ENCODE measurements around the gene NPSR1. TPM values are rescaled to one million over a fixed set of nuclear protein-coding genes. Genes with fewer than 3 reads are reported as not detected.
"Not testable (repeated sequence)": the region's sequence is repeated elsewhere in the genome, so short reads cannot be mapped to it uniquely, and the experiment has no call there.

The NPSR1 gene
- total and polyA plus RNA-seq, 2 donors: 0.05 to 0.23 TPM

DNA sequence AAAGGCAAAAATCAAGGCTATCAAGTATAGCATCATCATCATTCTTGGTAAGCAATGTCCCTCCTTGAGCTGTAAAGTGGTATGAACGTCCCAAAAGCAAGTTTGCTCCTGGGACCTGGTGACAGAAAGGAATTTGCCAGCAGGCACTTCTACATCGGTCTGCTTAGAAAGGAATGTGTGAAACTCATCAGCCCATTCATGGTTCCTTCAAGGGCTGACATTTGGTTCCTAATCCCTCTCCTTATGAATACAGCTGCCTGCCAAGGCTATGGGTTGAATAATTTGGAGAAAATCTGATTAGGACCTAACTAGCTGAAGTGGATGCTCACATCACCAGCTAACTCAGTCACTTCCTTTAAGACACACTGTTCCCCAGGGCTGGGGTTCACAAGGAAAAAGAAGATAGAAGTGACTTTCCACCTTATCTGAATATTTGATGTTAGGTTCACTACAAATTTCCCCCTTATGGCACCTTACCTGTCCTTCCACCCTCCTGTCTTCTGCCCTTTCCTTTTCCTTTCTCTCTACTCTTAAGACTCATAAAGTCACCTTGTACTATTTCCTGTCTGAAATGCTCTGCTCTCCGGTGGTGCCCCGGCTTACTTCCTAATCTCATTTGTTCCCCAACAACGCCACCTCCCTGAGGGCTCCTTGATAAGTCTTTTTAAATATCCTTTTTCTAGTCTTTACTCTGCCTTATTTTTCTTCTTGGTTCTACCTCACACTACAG lies 187.1 kb downstream of the NPSR1 start:
- Histone ChIP-seq H3K36me3 (ENCODE audit: control insufficient read depth in 2 of 2, insufficient read depth in 2 of 2, low read length in 1 of 2) (no peaks in the 10 kb centered on the region), H3K27me3 (ENCODE audit: control insufficient read depth in 2 of 2, insufficient read depth in 1 of 2, low read length in 1 of 2) (no peaks in the 10 kb centered on the region), H3K9me3 (ENCODE audit: control insufficient read depth in 2 of 2, insufficient read depth in 1 of 2, low read length in 1 of 2) (peaks cover 0 to 4% of the 10 kb centered on the region in 2 donors), H3K4me1 (ENCODE audit: control insufficient read depth in 2 of 2, insufficient read depth in 2 of 2, low read length in 2 of 2) (no peaks in the 10 kb centered on the region), H3K27ac (ENCODE audit: low read depth in 1 of 2, low read length in 1 of 2) (no peak overlapping the region), H3K4me3 (ENCODE audit: low read length in 2 of 2) (no peak overlapping the region)
- DNase-seq (ENCODE audit: low read depth in 6 of 9, low spot score in 9 of 9): no peak
- 23% methylated on average over 5 of the region's 5 CpGs for WGBS

DNA sequence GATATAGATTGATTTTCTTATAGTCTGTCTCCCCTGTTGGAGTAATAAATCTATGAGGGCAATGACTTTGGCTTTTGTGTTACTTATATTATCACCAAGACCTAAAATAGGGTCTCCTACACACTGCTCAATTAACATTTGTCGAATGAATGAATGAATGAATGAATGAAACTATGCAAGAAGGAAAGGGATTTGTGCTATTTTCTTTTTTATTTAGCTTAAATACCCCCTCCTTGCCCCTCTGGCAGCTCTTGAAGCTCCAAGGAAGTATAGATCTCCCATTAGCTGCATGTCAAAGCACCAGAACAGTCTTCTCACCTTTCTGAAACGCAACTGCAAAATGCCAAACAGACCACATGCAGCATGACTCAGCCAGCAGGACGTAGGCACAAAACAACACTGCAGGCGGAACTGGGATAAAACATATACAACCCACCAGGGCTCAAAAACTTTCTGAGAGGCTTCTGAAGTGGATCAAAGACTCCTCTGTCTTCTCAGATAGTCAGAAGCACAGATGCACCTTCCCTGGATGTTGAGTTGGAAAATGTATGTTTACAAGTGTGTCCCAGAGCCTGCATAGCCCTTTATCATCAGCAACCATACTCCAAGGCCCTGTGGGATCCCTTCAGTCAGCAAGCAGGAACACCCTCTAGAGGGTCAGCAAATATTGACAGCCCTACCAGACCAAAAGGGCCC lies 187.8 kb downstream of the NPSR1 start:
- Histone ChIP-seq H3K4me3 (ENCODE audit: low read length in 2 of 2) (no peak overlapping the region), H3K27me3 (ENCODE audit: control insufficient read depth in 2 of 2, insufficient read depth in 1 of 2, low read length in 1 of 2) (no peaks in the 10 kb centered on the region), H3K36me3 (ENCODE audit: control insufficient read depth in 2 of 2, insufficient read depth in 2 of 2, low read length in 1 of 2) (no peaks in the 10 kb centered on the region), H3K4me1 (ENCODE audit: control insufficient read depth in 2 of 2, insufficient read depth in 2 of 2, low read length in 2 of 2) (no peaks in the 10 kb centered on the region), H3K9me3 (ENCODE audit: control insufficient read depth in 2 of 2, insufficient read depth in 1 of 2, low read length in 1 of 2) (no peaks in the 10 kb centered on the region), H3K27ac (ENCODE audit: low read depth in 1 of 2, low read length in 1 of 2) (no peak overlapping the region)
- 76% methylated on average over 4 of the region's 4 CpGs for WGBS
- no peak for DNase-seq (ENCODE audit: low read depth in 6 of 9, low spot score in 9 of 9)

DNA sequence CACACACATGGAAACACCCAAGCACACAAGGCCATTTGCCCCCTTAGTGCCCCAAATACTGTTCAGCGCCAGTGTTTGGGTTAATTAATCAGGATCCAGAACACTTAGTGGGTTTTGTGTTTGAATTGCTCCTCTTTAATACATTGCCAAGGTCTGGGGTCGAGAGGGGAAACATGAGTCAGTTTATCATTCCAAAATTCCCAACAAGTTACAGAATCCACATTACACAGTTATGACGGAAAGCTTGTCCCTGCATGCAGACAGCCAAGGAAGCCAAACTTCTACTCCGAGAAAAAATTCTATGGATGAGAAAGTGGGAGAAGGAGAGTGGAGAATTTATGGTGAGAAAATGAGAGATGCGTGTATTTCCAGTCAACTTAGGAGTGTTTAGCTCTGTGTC lies 189.0 kb downstream of the NPSR1 start:
- Histone ChIP-seq H3K27ac (ENCODE audit: low read depth in 1 of 2, low read length in 1 of 2) (no peak overlapping the region), H3K36me3 (ENCODE audit: control insufficient read depth in 2 of 2, insufficient read depth in 2 of 2, low read length in 1 of 2) (no peaks in the 10 kb centered on the region), H3K9me3 (ENCODE audit: control insufficient read depth in 2 of 2, insufficient read depth in 1 of 2, low read length in 1 of 2) (no peaks in the 10 kb centered on the region), H3K4me1 (ENCODE audit: control insufficient read depth in 2 of 2, insufficient read depth in 2 of 2, low read length in 2 of 2) (no peaks in the 10 kb centered on the region), H3K27me3 (ENCODE audit: control insufficient read depth in 2 of 2, insufficient read depth in 1 of 2, low read length in 1 of 2) (no peaks in the 10 kb centered on the region), H3K4me3 (ENCODE audit: low read length in 2 of 2) (no peak overlapping the region)
- WGBS: 88% methylated on average over 5 of the region's 5 CpGs
- no peak for DNase-seq (ENCODE audit: low read depth in 6 of 9, low spot score in 9 of 9)

DNA sequence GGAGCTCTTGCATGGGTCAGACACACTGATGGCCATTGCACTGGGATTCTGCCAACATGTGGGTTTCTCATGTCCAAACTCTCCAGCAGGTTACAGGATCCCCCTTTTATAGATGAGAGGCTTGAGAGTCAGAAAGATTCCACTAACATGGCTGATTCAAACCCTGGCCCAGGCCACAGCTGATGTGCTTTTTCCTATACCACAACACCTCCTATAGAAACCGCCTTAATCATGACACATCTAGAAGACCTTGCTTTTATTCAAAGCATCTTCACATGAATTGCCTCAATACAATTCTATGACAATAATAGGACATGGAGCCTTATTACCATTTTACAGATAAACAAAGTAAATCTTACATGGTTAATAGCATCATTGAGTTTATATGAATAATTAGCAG lies 190.7 kb downstream of the NPSR1 start:
- H3K9me3 ChIP-seq (ENCODE audit: control insufficient read depth in 2 of 2, insufficient read depth in 1 of 2, low read length in 1 of 2): no peaks in the 10 kb centered on the region
- H3K4me3 ChIP-seq (ENCODE audit: low read length in 2 of 2): no peak overlapping the region
- WGBS: 100% methylated on average over 1 of the region's 1 CpG
- no peaks in the 10 kb centered on the region for H3K36me3 ChIP-seq (ENCODE audit: control insufficient read depth in 2 of 2, insufficient read depth in 2 of 2, low read length in 1 of 2)
- H3K4me1 ChIP-seq (ENCODE audit: control insufficient read depth in 2 of 2, insufficient read depth in 2 of 2, low read length in 2 of 2): no peaks in the 10 kb centered on the region
- no peaks in the 10 kb centered on the region for H3K27me3 ChIP-seq (ENCODE audit: control insufficient read depth in 2 of 2, insufficient read depth in 1 of 2, low read length in 1 of 2)
- H3K27ac ChIP-seq (ENCODE audit: low read depth in 1 of 2, low read length in 1 of 2): no peak overlapping the region
- no peak for DNase-seq (ENCODE audit: low read depth in 6 of 9, low spot score in 9 of 9)

DNA sequence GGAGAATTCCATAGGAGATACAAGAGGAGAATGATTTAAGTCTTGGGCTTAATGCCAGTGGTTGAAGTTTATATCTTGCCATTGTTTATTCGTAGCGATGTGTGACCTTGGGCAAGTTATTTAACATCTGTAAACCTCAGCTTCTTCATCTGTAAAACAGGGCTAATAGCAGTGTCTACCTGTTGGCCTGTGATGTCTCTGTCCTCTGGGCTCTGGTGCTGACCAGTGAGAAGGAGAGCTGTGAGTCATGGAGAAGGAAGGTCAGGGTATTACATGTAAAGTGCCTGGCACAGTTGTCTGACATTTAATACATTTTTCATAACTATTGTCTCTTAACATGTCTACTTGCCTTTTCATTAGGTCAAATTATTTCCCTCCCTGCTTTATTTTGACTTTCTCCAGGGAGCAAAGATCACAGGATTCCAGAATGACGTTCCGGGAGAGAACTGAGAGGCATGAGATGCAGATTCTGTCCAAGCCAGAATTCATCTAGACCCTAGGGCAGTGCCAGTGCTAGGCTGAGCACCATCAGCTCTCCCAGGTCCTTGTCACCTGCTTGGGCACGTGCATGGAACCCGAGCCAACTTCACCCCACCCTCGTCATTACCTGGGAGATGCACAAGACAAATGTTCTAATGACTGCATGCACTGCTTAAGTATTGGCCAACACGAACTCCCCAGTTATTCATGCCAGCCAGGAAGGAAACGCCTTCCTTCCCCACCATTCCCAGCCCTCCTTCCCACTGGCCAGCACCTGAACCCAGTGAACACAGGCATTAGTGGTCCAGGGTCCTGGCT lies 191.3 kb downstream of the NPSR1 start:
- 86% methylated on average over 9 of the region's 9 CpGs for WGBS
- Histone ChIP-seq H3K36me3 (ENCODE audit: control insufficient read depth in 2 of 2, insufficient read depth in 2 of 2, low read length in 1 of 2) (no peaks in the 10 kb centered on the region), H3K4me3 (ENCODE audit: low read length in 2 of 2) (no peak overlapping the region), H3K4me1 (ENCODE audit: control insufficient read depth in 2 of 2, insufficient read depth in 2 of 2, low read length in 2 of 2) (no peaks in the 10 kb centered on the region), H3K9me3 (ENCODE audit: control insufficient read depth in 2 of 2, insufficient read depth in 1 of 2, low read length in 1 of 2) (no peaks in the 10 kb centered on the region), H3K27ac (ENCODE audit: low read depth in 1 of 2, low read length in 1 of 2) (no peak overlapping the region), H3K27me3 (ENCODE audit: control insufficient read depth in 2 of 2, insufficient read depth in 1 of 2, low read length in 1 of 2) (no peaks in the 10 kb centered on the region)
- DNase-seq (ENCODE audit: low read depth in 6 of 9, low spot score in 9 of 9): no peak

DNA sequence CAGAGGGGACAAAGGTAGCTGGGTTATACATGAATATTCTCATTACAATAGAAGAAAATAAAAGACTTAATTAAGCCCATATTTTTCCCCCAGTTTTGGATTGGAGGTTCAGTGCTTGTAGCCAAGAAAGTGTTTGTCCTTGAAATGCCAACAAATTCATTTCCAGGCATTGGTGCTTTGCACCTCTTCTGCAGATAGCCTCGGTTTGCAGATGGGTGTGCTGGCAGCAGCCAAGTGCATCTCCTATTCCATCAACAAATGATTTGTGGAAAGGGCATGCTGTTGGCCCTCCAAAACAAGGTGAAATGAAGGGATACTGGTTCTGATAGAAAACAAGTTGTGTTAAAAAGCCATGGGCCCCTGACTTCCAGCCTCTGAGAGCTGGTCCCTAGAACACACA lies 192.0 kb downstream of the NPSR1 start:
- Histone ChIP-seq H3K4me1 (ENCODE audit: control insufficient read depth in 2 of 2, insufficient read depth in 2 of 2, low read length in 2 of 2) (no peaks in the 10 kb centered on the region), H3K9me3 (ENCODE audit: control insufficient read depth in 2 of 2, insufficient read depth in 1 of 2, low read length in 1 of 2) (no peaks in the 10 kb centered on the region), H3K36me3 (ENCODE audit: control insufficient read depth in 2 of 2, insufficient read depth in 2 of 2, low read length in 1 of 2) (no peaks in the 10 kb centered on the region), H3K27me3 (ENCODE audit: control insufficient read depth in 2 of 2, insufficient read depth in 1 of 2, low read length in 1 of 2) (no peaks in the 10 kb centered on the region), H3K4me3 (ENCODE audit: low read length in 2 of 2) (no peak overlapping the region), H3K27ac (ENCODE audit: low read depth in 1 of 2, low read length in 1 of 2) (no peak overlapping the region)
- no peak for DNase-seq (ENCODE audit: low read depth in 6 of 9, low spot score in 9 of 9)
- 89% methylated on average over 1 of the region's 1 CpG for WGBS

DNA sequence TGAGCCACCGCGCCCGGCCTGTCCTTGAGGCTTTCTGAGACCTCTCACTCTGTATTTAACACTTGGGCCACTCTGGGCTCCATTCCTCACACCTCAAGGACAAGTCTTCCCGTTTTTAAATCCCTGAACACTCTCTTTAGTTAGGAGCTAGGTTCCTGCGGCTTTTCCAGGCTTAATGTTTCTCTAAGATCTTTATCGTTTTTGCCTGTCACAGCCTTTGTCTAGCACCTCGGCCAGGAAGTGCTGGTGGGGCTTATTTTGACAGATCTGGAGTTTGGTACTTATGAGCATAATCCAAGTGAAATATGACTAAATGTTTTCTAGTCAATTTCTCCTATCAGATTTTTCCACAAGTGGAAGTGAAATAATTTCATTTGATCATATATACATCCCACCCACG lies 192.7 kb downstream of the NPSR1 start:
- WGBS: 47% methylated on average over 8 of the region's 8 CpGs
- Histone ChIP-seq H3K27me3 (ENCODE audit: control insufficient read depth in 2 of 2, insufficient read depth in 1 of 2, low read length in 1 of 2) (no peaks in the 10 kb centered on the region), H3K9me3 (ENCODE audit: control insufficient read depth in 2 of 2, insufficient read depth in 1 of 2, low read length in 1 of 2) (no peaks in the 10 kb centered on the region), H3K4me1 (ENCODE audit: control insufficient read depth in 2 of 2, insufficient read depth in 2 of 2, low read length in 2 of 2) (no peaks in the 10 kb centered on the region), H3K36me3 (ENCODE audit: control insufficient read depth in 2 of 2, insufficient read depth in 2 of 2, low read length in 1 of 2) (no peaks in the 10 kb centered on the region), H3K27ac (ENCODE audit: low read depth in 1 of 2, low read length in 1 of 2) (no peak overlapping the region), H3K4me3 (ENCODE audit: low read length in 2 of 2) (no peak overlapping the region)
- no peak for DNase-seq (ENCODE audit: low read depth in 6 of 9, low spot score in 9 of 9)

DNA sequence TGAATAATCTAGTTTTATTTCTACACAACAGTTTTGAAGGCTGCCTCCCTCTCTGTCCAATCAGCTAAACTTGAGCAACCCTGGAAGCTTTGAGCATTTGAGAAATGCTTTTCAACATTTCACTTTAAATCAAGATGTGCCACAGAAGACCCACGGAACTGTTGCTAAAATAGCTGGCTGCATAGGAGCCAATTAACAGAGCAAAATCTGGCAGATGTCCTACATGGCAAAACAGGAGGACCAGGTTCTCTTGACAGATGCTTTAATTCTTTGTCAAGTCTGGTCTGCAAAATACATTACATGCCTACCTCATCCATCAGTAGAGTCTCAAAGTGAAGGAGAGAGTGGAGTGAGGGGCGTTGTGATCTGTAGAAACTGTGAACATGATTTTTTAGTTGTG lies 193.4 kb downstream of the NPSR1 start:
- no peak for DNase-seq (ENCODE audit: low read depth in 6 of 9, low spot score in 9 of 9)
- Histone ChIP-seq H3K4me3 (ENCODE audit: low read length in 2 of 2) (no peak overlapping the region), H3K27ac (ENCODE audit: low read depth in 1 of 2, low read length in 1 of 2) (no peak overlapping the region), H3K27me3 (ENCODE audit: control insufficient read depth in 2 of 2, insufficient read depth in 1 of 2, low read length in 1 of 2) (no peaks in the 10 kb centered on the region), H3K4me1 (ENCODE audit: control insufficient read depth in 2 of 2, insufficient read depth in 2 of 2, low read length in 2 of 2) (no peaks in the 10 kb centered on the region), H3K36me3 (ENCODE audit: control insufficient read depth in 2 of 2, insufficient read depth in 2 of 2, low read length in 1 of 2) (no peaks in the 10 kb centered on the region), H3K9me3 (ENCODE audit: control insufficient read depth in 2 of 2, insufficient read depth in 1 of 2, low read length in 1 of 2) (no peaks in the 10 kb centered on the region)
- 86% methylated on average over 2 of the region's 2 CpGs for WGBS

DNA sequence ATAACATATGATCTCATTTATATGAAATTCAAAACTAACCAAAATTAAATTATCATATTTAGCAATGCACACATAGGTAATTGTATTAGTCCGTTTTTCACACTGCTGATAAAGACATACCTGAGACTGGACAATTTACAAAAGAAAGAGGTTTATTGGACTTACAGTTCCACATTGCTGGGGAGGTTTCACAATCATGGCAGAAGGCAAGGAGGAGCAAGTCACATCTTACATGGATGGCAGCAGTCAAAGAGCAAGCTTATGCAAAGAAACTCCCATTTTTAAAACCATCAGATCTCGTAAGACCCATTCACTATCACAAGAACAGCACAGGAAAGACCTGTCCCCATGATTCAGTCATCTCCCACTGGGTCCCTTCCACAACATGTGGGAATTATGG lies 200.4 kb downstream of the NPSR1 start:
- not testable (repeated sequence) for H3K4me1 ChIP-seq (ENCODE audit: control insufficient read depth in 2 of 2, insufficient read depth in 2 of 2, low read length in 2 of 2); H3K27me3 ChIP-seq (ENCODE audit: control insufficient read depth in 2 of 2, insufficient read depth in 1 of 2, low read length in 1 of 2); H3K4me3 ChIP-seq (ENCODE audit: low read length in 2 of 2); DNase-seq (ENCODE audit: low read depth in 6 of 9, low spot score in 9 of 9); H3K9me3 ChIP-seq (ENCODE audit: control insufficient read depth in 2 of 2, insufficient read depth in 1 of 2, low read length in 1 of 2); H3K27ac ChIP-seq (ENCODE audit: low read depth in 1 of 2, low read length in 1 of 2); H3K36me3 ChIP-seq (ENCODE audit: control insufficient read depth in 2 of 2, insufficient read depth in 2 of 2, low read length in 1 of 2)
- 89% methylated on average over 2 of the region's 2 CpGs for WGBS

Data from thymus (tissue), 11 donors.